Stimulated activated CD8-positive, alpha-beta memory T cell treated with anti-CD3 and anti-CD28 coated beads, Interleukin-12 subunit alpha, Interleukin-12 subunit beta, amount 100 ng/mL, for 24 hours (primary cell): ENCODE measurements around the gene IL22.

ENCODE experiments used
- DNase-seq: peaks from one replicate; pipeline ENCODE4 v3.0.0-alpha.2; 2020; ENCODE audit errors: extremely low read depth

IL22 gene

GRCh38 chr12:68264158-68264855, 10.9 kb upstream of the IL22 start:
- no peak for DNase-seq

GRCh38 chr12:68263366-68263765, 10.0 kb upstream of the IL22 start:
- DNase-seq, result no peak

GRCh38 chr12:68261896-68262295, 8.5 kb upstream of the IL22 start:
- DNase-seq, result no peak

- DNase-seq, result no peak
Observed at GRCh38 chr12:68260153-68260552, 6.7 kb upstream of the IL22 start.

- no peak for DNase-seq
Observed at GRCh38 chr12:68259318-68259940, 6.0 kb upstream of the IL22 start.

GRCh38 chr12:68252077-68252476, 1.3 kb downstream of the IL22 start:
- DNase-seq, result no peak

GRCh38 chr12:68250454-68250853, 3.0 kb downstream of the IL22 start:
- DNase-seq, result no peak

- no peak for DNase-seq
Observed at GRCh38 chr12:68247785-68248184, 5.6 kb downstream of the IL22 start.

- no peak for DNase-seq
Observed at GRCh38 chr12:68246350-68246749, 7.1 kb downstream of the IL22 start.

GRCh38 chr12:68245180-68246021, 8.0 kb downstream of the IL22 start:
- DNase-seq, result no peak

- no peak for DNase-seq
Observed at GRCh38 chr12:68242777-68243176, 10.6 kb downstream of the IL22 start.

GRCh38 chr12:68240975-68241374, 12.4 kb downstream of the IL22 start:
- no peak for DNase-seq

GRCh38 chr12:68240079-68240478, 13.3 kb downstream of the IL22 start:
- DNase-seq, result no peak

- DNase-seq, result no peak
Observed at GRCh38 chr12:68239309-68239982, 14.0 kb downstream of the IL22 start.

- no peak for DNase-seq
Observed at GRCh38 chr12:68237619-68238018, 15.8 kb downstream of the IL22 start.

- no peak for DNase-seq
Observed at GRCh38 chr12:68237078-68237477, 16.3 kb downstream of the IL22 start.

GRCh38 chr12:68236421-68237059, 16.9 kb downstream of the IL22 start:
- DNase-seq, result no peak

GRCh38 chr12:68235576-68235975, 17.8 kb downstream of the IL22 start:
- no peak for DNase-seq

- no peak for DNase-seq
Observed at GRCh38 chr12:68234140-68234539, 19.3 kb downstream of the IL22 start.

GRCh38 chr12:68233498-68233897, 19.9 kb downstream of the IL22 start:
- no peak for DNase-seq

GRCh38 chr12:68231691-68232090, 21.7 kb downstream of the IL22 start:
- DNase-seq, result no peak

GRCh38 chr12:68231229-68231628, 22.2 kb downstream of the IL22 start:
- DNase-seq, result no peak
